ENCODE results near the gene ANGPTL4.

DNA sequence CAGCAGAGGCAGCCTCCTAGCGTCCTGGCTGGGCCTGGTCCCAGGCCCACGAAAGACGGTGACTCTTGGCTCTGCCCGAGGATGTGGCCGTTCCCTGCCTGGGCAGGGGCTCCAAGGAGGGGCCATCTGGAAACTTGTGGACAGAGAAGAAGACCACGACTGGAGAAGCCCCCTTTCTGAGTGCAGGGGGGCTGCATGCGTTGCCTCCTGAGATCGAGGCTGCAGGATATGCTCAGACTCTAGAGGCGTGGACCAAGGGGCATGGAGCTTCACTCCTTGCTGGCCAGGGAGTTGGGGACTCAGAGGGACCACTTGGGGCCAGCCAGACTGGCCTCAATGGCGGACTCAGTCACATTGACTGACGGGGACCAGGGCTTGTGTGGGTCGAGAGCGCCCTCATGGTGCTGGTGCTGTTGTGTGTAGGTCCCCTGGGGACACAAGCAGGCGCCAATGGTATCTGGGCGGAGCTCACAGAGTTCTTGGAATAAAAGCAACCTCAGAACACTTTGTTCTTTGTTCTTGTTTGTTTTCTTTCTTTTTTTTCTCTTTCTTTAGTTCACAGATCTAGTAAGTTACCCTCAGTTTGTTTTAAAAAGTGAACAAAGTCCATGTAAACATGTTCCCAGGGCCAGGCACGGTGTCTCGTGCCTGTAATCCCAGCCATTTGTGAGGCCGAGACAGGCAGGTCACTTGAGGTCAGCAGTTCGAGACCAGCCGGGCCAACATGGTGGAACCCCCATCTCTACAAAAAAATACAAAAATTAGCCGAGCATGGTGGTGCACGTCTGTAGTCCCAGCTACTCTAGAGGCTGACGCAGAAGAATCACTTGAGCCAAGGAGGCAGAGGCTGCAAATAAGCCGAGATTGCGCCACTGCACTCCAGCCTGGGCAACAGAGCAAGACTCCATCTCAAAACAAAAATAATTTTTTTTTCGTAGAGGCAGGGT is 10.2 kb downstream of the ANGPTL4 start:
- TF ChIP-seq, protein P1, sequence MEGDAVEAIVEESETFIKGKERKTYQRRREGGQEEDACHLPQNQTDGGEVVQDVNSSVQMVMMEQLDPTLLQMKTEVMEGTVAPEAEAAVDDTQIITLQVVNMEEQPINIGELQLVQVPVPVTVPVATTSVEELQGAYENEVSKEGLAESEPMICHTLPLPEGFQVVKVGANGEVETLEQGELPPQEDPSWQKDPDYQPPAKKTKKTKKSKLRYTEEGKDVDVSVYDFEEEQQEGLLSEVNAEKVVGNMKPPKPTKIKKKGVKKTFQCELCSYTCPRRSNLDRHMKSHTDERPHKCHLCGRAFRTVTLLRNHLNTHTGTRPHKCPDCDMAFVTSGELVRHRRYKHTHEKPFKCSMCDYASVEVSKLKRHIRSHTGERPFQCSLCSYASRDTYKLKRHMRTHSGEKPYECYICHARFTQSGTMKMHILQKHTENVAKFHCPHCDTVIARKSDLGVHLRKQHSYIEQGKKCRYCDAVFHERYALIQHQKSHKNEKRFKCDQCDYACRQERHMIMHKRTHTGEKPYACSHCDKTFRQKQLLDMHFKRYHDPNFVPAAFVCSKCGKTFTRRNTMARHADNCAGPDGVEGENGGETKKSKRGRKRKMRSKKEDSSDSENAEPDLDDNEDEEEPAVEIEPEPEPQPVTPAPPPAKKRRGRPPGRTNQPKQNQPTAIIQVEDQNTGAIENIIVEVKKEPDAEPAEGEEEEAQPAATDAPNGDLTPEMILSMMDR (conservative IDR thresholded peaks at IDR 0.05; ENCODE audit: low read depth, low read length) = no peak
- no peak for TF ChIP-seq EZH2 (IDR thresholded peaks at IDR 0.05; ENCODE audit: borderline replicate concordance, low read depth, low read length, poor library complexity, severe bottlenecking)

Data from A673 (cell line).